Gastrocnemius medialis (tissue), 4 donors: ENCODE measurements around the gene GRAMD2B.

Experiments used
- CTCF ChIP-seq, 5 experiments: fragments of 450-650 bp in 3 of 5; fragments of 200-600 bp in 2 of 5; sonication (generic) in 2 of 5; IDR thresholded peaks in 4 of 5; conservative IDR thresholded peaks in 1 of 5; 1 replicate in 4 of 5; 2 replicates in 1 of 5; pipeline ENCODE4 v1.5.1; 2016 to 2019; ENCODE audit warnings: antibody characterized with exemption in 5 of 5, mild to moderate bottlenecking in 3 of 5, moderate library complexity in 3 of 5
- POLR2A ChIP-seq, 2 donors: fragments of 450-650 bp; IDR thresholded peaks; one replicate each; pipeline ENCODE4 v1.6.1; 2017; ENCODE audit warnings: antibody characterized with exemption in 2 of 2, mild to moderate bottlenecking in 2 of 2, moderate library complexity in 2 of 2

DNA sequence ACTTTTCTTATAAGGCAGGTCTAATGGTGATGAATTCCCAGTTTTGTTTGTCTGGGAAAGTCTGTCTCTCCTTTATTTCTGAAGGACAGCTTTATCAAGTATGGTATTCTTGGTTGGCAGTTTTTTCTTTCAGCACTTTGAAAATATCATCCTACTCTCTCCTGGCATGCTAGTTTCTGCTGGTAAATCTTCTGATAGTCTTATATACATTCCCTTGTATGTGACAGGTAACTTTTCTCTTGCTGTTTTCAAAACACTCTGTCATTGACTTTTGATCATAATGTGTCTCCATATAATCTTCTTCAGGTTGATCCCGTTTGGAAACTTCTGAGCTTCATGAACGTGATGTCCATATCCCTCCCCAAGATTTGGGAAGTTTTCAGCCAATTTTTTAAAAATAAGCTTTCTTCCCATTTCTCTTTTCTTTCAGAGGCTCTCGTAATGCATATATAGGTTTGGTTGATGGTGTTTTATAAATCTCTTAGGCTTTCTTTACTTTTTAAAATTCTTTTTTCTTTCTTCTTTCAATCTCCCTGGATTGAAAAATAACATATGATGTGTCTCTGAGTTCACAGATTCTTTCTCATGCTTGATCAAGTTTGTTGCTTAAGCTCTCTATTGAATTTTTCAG is 22.5 kb upstream of the GRAMD2B start:
- TF ChIP-seq CTCF (IDR thresholded peaks at IDR 0.05 in 4 of 5, conservative IDR thresholded peaks at IDR 0.05 in 1 of 5): no peak
- TF ChIP-seq POLR2A (IDR thresholded peaks at IDR 0.05): no peak
